HG03095 (cell line): ENCODE measurements around the gene MIF4GD.
"Not testable (repeated sequence)": the region's sequence is repeated elsewhere in the genome, so short reads cannot be mapped to it uniquely, and the experiment has no call there.

Source experiments
- ATAC-seq: cut with Tn5 transposase; IDR thresholded peaks from one replicate; pipeline ENCODE4 v1.9.1; 2021; ENCODE audit warnings: moderate library complexity; ENCODE audit not compliant: unreplicated experiment

MIF4GD gene

GRCh38 chr17:75262112-75262606 is 8.9 kb downstream of the MIF4GD start:
- no peak for ATAC-seq

- ATAC-seq: peak; percentile 85
These were observed 9.5 kb downstream of the MIF4GD start, which contains the start of the genes GGA3 and MRPS7 for GRCh38 chr17:75261336-75262111. GGA3 (minus strand) TSS chr17:75261606; CDS start chr17:75261587, 19 bp downstream. MRPS7 (plus strand) TSS chr17:75261879; CDS start chr17:75261901, 22 bp downstream.

GRCh38 chr17:75260641-75261335 is 10.2 kb downstream of the MIF4GD start:
- peak; percentile 18 for ATAC-seq

- ATAC-seq: not testable (repeated sequence)
These were observed 13.8 kb downstream of the MIF4GD start for GRCh38 chr17:75257228-75257627.

- not testable (repeated sequence) for ATAC-seq
These were observed 14.9 kb downstream of the MIF4GD start for GRCh38 chr17:75255954-75256698.

- ATAC-seq: no peak
These were observed 18.8 kb downstream of the MIF4GD start for GRCh38 chr17:75252039-75252816.

GRCh38 chr17:75250009-75250471 is 21.0 kb downstream of the MIF4GD start:
- ATAC-seq: peak; percentile 90

GRCh38 chr17:75249564-75249963 is 21.5 kb downstream of the MIF4GD start:
- no peak for ATAC-seq

GRCh38 chr17:75246404-75246803 is 24.6 kb downstream of the MIF4GD start:
- no peak for ATAC-seq

GRCh38 chr17:75245011-75245410 is 26.0 kb downstream of the MIF4GD start:
- ATAC-seq: no peak

GRCh38 chr17:75244133-75244866 is 26.7 kb downstream of the MIF4GD start:
- no peak for ATAC-seq

- no peak for ATAC-seq
These were observed 28.5 kb downstream of the MIF4GD start for GRCh38 chr17:75242461-75243042.

GRCh38 chr17:75241996-75242460 is 29.0 kb downstream of the MIF4GD start:
- ATAC-seq: no peak

- no peak for ATAC-seq
These were observed 29.5 kb downstream of the MIF4GD start for GRCh38 chr17:75241502-75241901.

- no peak for ATAC-seq
These were observed 29.9 kb downstream of the MIF4GD start for GRCh38 chr17:75241143-75241430.

- ATAC-seq: no peak
These were observed 30.5 kb downstream of the MIF4GD start for GRCh38 chr17:75240394-75241142.

- no peak for ATAC-seq
These were observed 31.1 kb downstream of the MIF4GD start for GRCh38 chr17:75239778-75240393.

- no peak for ATAC-seq
These were observed 31.8 kb downstream of the MIF4GD start for GRCh38 chr17:75239214-75239613.
